ENCODE data around the gene NPR3. TPM values are rescaled to one million over a fixed set of nuclear protein-coding genes. Genes with fewer than 3 reads are reported as not detected.

The NPR3 gene
- total RNA-seq, 1 donor from 2014 or later, result 3.8 TPM

DNA sequence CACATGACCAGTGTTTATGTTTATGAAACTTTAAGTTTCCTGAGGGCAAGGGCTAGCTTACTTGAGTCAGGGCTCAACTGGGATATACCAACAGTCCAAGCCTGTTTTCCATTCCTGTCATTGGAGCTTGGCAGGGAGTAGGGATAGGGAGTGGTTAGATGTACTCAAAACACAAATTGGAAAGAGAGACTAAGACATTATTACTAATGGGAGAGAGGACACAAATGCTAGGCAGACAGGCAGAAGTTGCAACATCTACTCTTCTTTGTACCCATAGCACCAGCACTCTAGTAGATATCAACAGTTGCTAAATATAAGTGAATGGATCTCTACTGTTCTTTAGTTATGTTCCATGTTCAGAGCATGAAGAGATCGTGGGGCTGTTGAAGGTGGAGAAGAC lies 62.8 kb downstream of the NPR3 start:
- Mint-ChIP-seq H3K27ac (no peak overlapping the region), H3K27me3 (ENCODE audit: low read depth) (peaks cover 39% of the 10 kb centered on the region), H3K4me1 (no peaks in the 10 kb centered on the region), H3K36me3 (no peaks in the 10 kb centered on the region), H3K9me3 (no peaks in the 10 kb centered on the region), H3K4me3 (no peak overlapping the region)
- TF ChIP-seq, protein P1, sequence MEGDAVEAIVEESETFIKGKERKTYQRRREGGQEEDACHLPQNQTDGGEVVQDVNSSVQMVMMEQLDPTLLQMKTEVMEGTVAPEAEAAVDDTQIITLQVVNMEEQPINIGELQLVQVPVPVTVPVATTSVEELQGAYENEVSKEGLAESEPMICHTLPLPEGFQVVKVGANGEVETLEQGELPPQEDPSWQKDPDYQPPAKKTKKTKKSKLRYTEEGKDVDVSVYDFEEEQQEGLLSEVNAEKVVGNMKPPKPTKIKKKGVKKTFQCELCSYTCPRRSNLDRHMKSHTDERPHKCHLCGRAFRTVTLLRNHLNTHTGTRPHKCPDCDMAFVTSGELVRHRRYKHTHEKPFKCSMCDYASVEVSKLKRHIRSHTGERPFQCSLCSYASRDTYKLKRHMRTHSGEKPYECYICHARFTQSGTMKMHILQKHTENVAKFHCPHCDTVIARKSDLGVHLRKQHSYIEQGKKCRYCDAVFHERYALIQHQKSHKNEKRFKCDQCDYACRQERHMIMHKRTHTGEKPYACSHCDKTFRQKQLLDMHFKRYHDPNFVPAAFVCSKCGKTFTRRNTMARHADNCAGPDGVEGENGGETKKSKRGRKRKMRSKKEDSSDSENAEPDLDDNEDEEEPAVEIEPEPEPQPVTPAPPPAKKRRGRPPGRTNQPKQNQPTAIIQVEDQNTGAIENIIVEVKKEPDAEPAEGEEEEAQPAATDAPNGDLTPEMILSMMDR (IDR thresholded peaks at IDR 0.05; ENCODE audit: unreplicated experiment), result no peak
- no peak for DNase-seq (ENCODE audit: low spot score in 2 of 2, unreplicated experiment in 2 of 2)

DNA sequence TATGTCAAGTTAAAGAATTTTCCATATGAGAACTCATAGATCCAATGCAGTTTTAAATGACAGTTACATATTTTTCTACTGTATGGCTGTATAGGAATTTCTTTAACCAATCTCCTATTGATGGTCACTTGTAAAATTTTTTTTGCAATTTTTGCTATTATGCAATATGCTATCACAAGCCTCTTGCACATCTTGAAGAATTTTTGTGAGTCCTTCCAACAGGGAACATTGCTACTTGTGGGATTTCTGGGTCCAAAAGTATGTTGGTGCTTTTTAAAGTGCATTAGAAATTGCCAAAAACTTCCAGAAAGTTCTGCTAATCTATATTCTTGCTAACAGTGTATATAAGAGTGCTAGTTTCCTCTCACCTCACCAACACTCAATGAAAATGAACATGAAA lies 65.1 kb downstream of the NPR3 start:
- Mint-ChIP-seq H3K4me1 (peaks cover 8% of the 10 kb centered on the region), H3K27me3 (ENCODE audit: low read depth) (peaks cover 31% of the 10 kb centered on the region), H3K27ac (no peak overlapping the region), H3K4me3 (no peak overlapping the region), H3K9me3 (no peaks in the 10 kb centered on the region), H3K36me3 (no peaks in the 10 kb centered on the region)
- DNase-seq (ENCODE audit: low spot score in 2 of 2, unreplicated experiment in 2 of 2), result no peak
- TF ChIP-seq, protein P1 (IDR thresholded peaks at IDR 0.05; ENCODE audit: unreplicated experiment), result no peak

DNA sequence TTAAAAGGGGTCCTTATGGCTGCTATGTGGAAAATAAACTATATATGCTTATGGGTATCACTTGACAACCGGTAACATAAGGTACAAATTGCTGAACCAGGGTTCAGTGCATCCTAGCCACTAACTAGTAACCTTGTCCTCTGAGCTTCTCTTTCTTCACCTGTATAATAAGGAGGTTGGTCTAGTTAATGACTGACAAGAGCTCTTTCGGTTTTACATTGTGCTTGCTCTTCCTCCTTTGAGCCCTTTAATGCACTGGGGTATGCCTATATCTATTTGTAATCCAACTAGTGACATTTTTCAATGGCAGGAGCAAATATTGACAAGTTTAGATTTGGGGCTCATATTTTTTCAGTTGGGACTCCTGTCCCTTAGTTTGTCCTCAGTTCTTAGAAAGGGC lies 66.1 kb downstream of the NPR3 start:
- Mint-ChIP-seq H3K4me1 (peaks cover 8% of the 10 kb centered on the region), H3K27ac (no peak overlapping the region), H3K36me3 (no peaks in the 10 kb centered on the region), H3K4me3 (no peak overlapping the region), H3K9me3 (no peaks in the 10 kb centered on the region), H3K27me3 (ENCODE audit: low read depth) (peaks cover 28% of the 10 kb centered on the region)
- TF ChIP-seq, protein P1 (IDR thresholded peaks at IDR 0.05; ENCODE audit: unreplicated experiment), result no peak
- no peak for DNase-seq (ENCODE audit: low spot score in 2 of 2, unreplicated experiment in 2 of 2)

DNA sequence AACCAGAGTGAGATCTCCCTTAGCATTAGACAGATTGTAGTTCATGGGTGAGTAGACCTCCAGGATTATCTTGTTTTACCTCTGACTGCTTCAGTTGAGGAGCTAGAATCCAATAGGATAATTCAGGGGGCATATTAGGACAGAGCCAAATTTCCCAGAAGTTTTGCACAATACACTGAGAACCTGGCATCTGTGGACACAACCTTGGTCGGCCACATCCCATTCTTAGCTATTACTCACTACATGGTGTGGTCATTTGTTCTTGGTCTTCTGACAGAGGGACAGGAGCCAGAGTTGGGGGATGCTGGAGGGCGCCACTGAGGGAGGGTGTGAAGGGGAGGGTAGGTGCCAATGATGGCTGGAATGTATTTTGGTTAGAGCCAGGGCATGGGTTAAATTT lies 66.6 kb downstream of the NPR3 start:
- Mint-ChIP-seq H3K36me3 (no peaks in the 10 kb centered on the region), H3K4me3 (no peak overlapping the region), H3K9me3 (no peaks in the 10 kb centered on the region), H3K27me3 (ENCODE audit: low read depth) (peaks cover 28% of the 10 kb centered on the region), H3K4me1 (peaks cover 8% of the 10 kb centered on the region), H3K27ac (no peak overlapping the region)
- no peak for DNase-seq (ENCODE audit: low spot score in 2 of 2, unreplicated experiment in 2 of 2)
- TF ChIP-seq, protein P1 (IDR thresholded peaks at IDR 0.05; ENCODE audit: unreplicated experiment), result no peak

DNA sequence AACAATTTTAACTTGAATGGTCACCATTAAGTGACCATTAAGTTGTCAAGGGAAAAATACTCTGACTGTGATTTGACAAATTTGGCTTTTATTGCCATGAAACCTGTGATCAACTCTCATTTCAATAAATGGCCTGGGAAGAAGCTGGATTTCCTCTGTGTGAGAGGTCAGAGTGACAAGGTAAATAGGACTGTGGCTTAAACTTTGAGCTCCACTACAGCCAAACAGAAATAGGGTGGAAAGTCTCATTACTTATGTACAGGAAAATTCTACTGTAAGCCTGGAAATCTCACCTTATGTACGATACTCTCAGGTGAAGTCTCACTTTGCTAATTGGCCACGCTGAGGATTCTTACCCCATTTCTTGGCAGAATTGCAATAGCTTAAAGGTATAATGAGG lies 67.3 kb downstream of the NPR3 start:
- Mint-ChIP-seq H3K27ac (no peak overlapping the region), H3K27me3 (ENCODE audit: low read depth) (peaks cover 23% of the 10 kb centered on the region), H3K4me3 (no peak overlapping the region), H3K4me1 (peaks cover 8% of the 10 kb centered on the region), H3K9me3 (no peaks in the 10 kb centered on the region), H3K36me3 (no peaks in the 10 kb centered on the region)
- TF ChIP-seq, protein P1 (IDR thresholded peaks at IDR 0.05; ENCODE audit: unreplicated experiment), result no peak
- no peak for DNase-seq (ENCODE audit: low spot score in 2 of 2, unreplicated experiment in 2 of 2)
